ENCODE data around the gene XPO1. TPM values are rescaled to one million over a fixed set of nuclear protein-coding genes. Genes with fewer than 3 reads are reported as not detected.

Gene XPO1
- polyA plus RNA-seq, 3 donors: 28.1 to 53.4 (median 31.7) TPM

DNA sequence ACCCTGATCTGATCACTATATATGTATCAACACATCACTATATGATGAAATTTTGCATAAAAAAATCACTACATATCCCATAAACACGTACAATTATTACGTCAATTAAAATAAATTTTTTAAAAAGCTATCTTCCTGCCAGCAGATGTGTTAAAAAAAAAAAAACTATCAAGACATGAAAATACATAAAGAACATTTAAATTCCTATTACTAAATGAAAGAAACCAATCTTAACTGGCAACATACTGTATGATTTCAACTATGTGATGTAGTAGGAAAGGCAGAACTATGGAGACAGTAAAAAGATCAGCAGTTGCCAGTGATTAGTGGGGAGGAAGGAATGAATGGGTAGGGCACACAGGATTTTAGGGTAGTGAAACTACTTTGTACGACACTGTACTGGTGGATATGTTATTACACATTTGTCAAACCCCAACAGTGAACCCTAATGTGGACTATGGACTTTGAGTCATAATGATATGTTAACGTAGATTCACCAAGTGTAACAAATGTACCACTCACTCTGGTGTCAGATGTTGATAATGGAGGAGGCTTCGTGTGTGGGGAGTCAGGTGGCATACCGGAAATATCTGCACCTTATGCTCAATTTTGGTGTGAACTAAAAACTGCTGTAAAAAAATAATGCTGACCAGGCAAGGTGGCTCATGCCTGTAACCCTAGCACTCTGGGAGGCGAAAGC lies 94.7 kb downstream of the XPO1 start:
- no peak overlapping the region for H3K27ac ChIP-seq (ENCODE audit: low read depth, low read length)
- 63 to 90% (median 84%) methylated on average over 7 of the region's 7 CpGs for WGBS, 3 donors

- no peak overlapping the region for H3K27ac ChIP-seq (ENCODE audit: low read depth, low read length)
- WGBS, 3 donors: 73 to 80% (median 79%) methylated on average over 7 of the region's 7 CpGs
Observed at GRCh38 chr2:61439241-61440002, 98.7 kb downstream of the XPO1 start.

DNA sequence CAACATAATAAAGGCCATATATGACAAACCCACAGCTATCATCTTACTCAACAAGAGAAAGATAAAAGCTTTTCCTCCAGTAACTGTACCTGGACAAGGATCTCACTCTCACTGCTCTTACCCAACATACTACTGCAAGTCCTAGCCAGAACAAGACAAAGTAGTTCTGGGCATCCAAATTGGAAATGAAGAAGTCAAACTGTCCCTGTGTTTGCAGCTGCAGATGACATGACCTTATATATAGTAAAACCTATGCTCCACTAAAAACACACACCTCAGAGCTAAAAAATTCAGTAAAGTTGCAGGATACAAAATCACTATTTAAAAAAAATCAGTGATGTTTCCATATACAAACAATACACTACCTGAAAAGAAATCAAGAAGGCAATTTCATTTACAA lies 99.5 kb downstream of the XPO1 start:
- no peak overlapping the region for H3K27ac ChIP-seq (ENCODE audit: low read depth, low read length)

- H3K27ac ChIP-seq (ENCODE audit: low read depth, low read length): no peak overlapping the region
- 92 to 97% (median 92%) methylated on average over 4 of the region's 4 CpGs for WGBS, 3 donors
Observed at GRCh38 chr2:61437170-61437569, 101.0 kb downstream of the XPO1 start.

GRCh38 chr2:61436092-61436491 lies 102.1 kb downstream of the XPO1 start:
- H3K27ac ChIP-seq (ENCODE audit: low read depth, low read length): no peak overlapping the region
- 43 to 83% (median 59%) methylated on average over 2 of the region's 2 CpGs for WGBS, 3 donors

DNA sequence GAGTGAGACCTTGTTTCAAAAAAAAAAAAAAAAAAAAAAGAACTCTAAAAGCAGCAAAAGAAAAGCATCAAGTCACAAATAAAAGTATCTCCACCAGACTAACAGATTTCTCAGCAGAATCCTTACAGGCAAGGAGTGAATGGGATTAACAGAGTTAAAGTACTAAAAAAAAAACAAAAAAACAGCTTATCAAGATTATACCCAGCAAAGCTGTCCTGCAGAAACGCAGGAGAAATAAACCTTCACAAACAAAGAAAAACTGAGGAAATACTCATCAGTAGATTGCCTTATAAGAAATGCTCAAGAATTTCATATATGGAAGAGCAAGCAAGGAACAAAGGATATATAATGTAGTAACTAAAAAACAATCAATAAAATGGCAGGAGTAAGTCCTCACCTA lies 102.9 kb downstream of the XPO1 start:
- no peak overlapping the region for H3K27ac ChIP-seq (ENCODE audit: low read depth, low read length)
- WGBS, 3 donors: 73 to 91% (median 85%) methylated on average over 1 of the region's 1 CpG

DNA sequence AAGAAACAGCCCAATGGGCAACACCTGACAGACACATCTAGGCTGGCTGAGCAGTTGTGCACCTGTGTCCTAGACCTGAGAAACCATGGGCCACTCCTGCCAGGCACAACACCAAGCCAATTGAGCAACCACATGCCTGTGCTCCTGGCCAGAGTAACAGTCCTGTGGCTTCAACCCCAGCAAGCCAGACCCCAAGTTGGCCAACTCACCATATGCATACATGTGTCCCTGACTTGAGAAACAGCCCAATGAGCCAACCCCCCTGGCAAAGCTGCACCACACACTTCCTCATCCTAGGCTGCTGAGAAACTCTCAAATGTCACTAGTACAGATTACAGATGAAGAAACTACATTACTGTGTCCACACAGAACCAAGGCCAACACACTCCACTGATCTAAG lies 103.8 kb downstream of the XPO1 start:
- H3K27ac ChIP-seq (ENCODE audit: low read depth, low read length): no peak overlapping the region

DNA sequence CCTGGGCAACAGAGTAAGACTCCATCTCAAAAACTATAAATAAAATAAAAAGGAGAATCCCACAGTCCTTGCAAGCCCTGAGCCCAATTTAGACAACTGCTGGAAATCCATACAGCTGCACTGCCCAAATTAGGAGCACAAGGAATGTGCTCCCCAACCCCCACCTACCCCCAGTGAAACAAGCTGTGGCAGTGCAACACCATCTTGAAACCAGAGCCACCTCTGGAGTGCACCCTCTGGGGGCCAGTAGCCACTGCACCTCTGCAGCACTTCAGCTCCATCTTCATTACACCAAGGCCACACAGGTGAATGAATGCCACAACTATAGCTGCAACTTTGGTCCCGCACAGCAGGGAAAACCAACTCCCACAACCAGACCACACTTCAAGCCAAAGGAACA lies 104.5 kb downstream of the XPO1 start:
- 96 to 100% (median 98%) methylated on average over 1 of the region's 1 CpG for WGBS, 3 donors
- H3K27ac ChIP-seq (ENCODE audit: low read depth, low read length): no peak overlapping the region

GRCh38 chr2:61432990-61433389 lies 105.2 kb downstream of the XPO1 start:
- no peak overlapping the region for H3K27ac ChIP-seq (ENCODE audit: low read depth, low read length)
- WGBS, 3 donors: 88 to 100% (median 95%) methylated on average over 3 of the region's 3 CpGs

DNA sequence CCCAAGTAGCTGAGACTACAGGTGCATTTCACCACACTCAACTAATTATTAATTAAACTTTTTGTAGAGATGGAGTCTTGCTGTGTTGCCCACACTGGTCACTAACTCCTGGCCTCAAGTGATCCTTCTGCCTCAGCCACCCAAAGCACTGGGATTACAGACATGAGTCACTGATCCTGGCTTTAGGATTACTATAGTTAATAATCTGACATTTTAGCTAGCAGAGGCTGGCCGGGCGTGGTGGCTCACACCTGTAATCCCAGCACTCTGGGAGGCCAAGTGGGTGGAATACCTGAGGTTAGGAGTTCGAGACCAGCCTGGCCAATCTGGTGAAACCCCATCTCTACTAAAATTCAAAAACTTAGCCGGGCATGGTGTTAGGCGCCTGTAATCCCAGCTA lies 106.8 kb downstream of the XPO1 start:
- H3K27ac ChIP-seq (ENCODE audit: low read depth, low read length): no peak overlapping the region
- WGBS, 3 donors: 96 to 99% (median 99%) methylated on average over 5 of the region's 5 CpGs

Other genes with a start within 250 kb of the XPO1 start
- 10 to 100 TPM; 20.8 to 58.5 (median 32.9) TPM for gene USP34, start 67.3 kb downstream of the XPO1 start, polyA plus RNA-seq

Data from adipose tissue (tissue), 3 donors.